ENCODE results near the gene CCDC28A. TPM values are rescaled to one million over a fixed set of nuclear protein-coding genes. Genes with fewer than 3 reads are reported as not detected.
A peak's percentile ranks its signal among the peaks of the same experiment; 100 is the strongest.

CCDC28A gene
- total RNA-seq (2014; rRNA removed; shearing (Covaris generic)) (11.0 and 13.5 TPM in 2 replicates), total RNA-seq (2022) (20.9 and 22.4 TPM in 2 replicates), Bru-seq, nascent RNA (percentile 64 among the genes with signal in this experiment), BruChase-seq, experiment 1, labeled RNA remaining after a 6-hour chase (percentile 68 among the genes with signal in this experiment), BruChase-seq, experiment 2, labeled RNA remaining after a 2-hour chase (percentile 64 among the genes with signal in this experiment)
- long read RNA-seq, transcript CCDC28A-202 (6 exons, 1,505 nt), result major isoform, 59 of 73 reads
- long read RNA-seq, partial matches to known transcripts, result 2 of 73 reads
- long read RNA-seq, other reads (novel, unspliced or antisense), result 12 of 73 reads

DNA sequence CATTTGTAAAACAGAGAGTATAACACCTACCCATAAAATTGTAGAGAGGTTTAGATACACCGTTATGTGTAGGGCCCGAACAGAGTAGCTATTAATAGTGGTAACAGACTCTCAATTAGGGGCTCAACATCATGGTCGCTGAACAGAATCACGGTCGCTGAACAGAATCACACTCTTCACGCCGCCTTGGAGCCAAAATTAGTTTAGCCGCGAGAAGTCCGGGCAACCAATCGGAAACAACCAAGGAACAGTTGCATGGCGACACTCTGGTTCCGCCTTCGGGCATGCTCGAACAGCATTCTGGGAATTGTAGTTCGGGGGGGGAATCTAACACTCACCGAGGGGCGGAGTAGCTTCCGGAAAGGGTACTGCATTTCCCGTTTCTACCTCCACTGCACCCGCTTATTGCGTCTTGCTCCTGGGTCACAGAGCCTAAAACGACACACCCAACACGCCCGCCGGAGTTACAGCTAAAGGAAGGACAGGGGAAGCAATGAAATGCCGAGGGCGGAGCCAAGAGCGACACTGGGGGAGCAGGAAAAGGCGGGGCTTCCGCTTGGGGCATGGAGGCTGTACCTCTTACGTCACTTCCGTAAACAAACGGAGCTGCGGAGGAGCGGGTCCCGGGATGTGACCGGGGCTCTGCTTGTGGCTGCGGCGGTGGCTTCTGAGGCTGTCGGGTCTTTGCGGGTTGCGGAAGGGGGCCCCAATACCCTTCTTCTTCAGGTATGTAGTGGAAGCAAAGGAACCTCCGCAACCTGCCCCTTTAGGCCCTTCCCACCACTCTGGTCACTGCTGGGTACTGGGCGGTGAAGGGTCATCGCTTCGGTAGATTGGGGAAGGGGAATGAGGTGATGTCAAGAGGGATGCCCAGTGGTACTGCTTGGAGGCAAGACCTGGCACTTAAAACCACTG is at the start of gene CCDC28A:
TSS of gene CCDC28A (plus strand) at position 593 of the 915 bp plus-strand sequence. CDS start 2,352 bp downstream, outside the sequence.
- no peak for TF ChIP-seq EZH2phosphoT487 (IDR thresholded peaks at IDR 0.05; ENCODE audit: borderline replicate concordance, low read depth, low read length)
- TF ChIP-seq, protein P1, sequence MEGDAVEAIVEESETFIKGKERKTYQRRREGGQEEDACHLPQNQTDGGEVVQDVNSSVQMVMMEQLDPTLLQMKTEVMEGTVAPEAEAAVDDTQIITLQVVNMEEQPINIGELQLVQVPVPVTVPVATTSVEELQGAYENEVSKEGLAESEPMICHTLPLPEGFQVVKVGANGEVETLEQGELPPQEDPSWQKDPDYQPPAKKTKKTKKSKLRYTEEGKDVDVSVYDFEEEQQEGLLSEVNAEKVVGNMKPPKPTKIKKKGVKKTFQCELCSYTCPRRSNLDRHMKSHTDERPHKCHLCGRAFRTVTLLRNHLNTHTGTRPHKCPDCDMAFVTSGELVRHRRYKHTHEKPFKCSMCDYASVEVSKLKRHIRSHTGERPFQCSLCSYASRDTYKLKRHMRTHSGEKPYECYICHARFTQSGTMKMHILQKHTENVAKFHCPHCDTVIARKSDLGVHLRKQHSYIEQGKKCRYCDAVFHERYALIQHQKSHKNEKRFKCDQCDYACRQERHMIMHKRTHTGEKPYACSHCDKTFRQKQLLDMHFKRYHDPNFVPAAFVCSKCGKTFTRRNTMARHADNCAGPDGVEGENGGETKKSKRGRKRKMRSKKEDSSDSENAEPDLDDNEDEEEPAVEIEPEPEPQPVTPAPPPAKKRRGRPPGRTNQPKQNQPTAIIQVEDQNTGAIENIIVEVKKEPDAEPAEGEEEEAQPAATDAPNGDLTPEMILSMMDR (conservative IDR thresholded peaks at IDR 0.05; ENCODE audit: low read length), result no peak
- H4K20me1 ChIP-seq (ENCODE audit: insufficient read depth, low read length), result no peaks in the 10 kb centered on the region
- peaks cover 18% of the 10 kb centered on the region; the same call in 1 of the 2 replicates for H3K79me2 ChIP-seq (ENCODE audit: insufficient read depth, low read depth, low read length)
- H3K4me3 ChIP-seq (ENCODE audit: low read depth, low read length, poor library complexity, severe bottlenecking), result peak within 1 kb of the TSS; percentile 99
- no peaks in the 10 kb centered on the region for H3K9me3 ChIP-seq (ENCODE audit: low read length)
- peak within 1 kb of the TSS; percentile 95 for H2AFZ ChIP-seq (ENCODE audit: low read length)
- ChIA-PET CTCF (ENCODE audit: unreplicated experiment) (interaction anchor here (1.1 kb wide), 1 partner anchor 183 kb away, joined by 3 read pairs; no protein-coding TSS in a partner anchor), POLR2A (interaction anchor here (0.6 to 1.6 kb wide), 9 partner anchors 9 to 1936 kb away, joined by 3 to 6 read pairs (median 3); no protein-coding TSS in a partner anchor)
- DNase-seq (ENCODE audit: low spot score), result peak; percentile 98
- no peaks in the 10 kb centered on the region for H3K36me3 ChIP-seq (ENCODE audit: insufficient read depth, low read length)
- intact Hi-C loops (cut with micrococcal nuclease; ENCODE audit: unreplicated experiment), result loop anchor here (1.0 to 10.0 kb wide), 3 partner anchors 255 to 1539 kb away; partner anchors contain the start of genes ABRACL and CITED2
- BruUV-seq (replicated peaks), result no TSS peak
- H3K4me1 ChIP-seq (ENCODE audit: insufficient read depth, low read length, poor library complexity, severe bottlenecking), result peaks cover 20% of the 10 kb centered on the region
- H3K4me2 ChIP-seq (ENCODE audit: low read length), result peak within 1 kb of the TSS; percentile 100
- peak within 1 kb of the TSS; percentile 83 for H3K27ac ChIP-seq (ENCODE audit: low read depth, low read length, poor library complexity, severe bottlenecking)
- H3K9me2 ChIP-seq (ENCODE audit: insufficient read depth, low read length), result no peaks in the 10 kb centered on the region

DNA sequence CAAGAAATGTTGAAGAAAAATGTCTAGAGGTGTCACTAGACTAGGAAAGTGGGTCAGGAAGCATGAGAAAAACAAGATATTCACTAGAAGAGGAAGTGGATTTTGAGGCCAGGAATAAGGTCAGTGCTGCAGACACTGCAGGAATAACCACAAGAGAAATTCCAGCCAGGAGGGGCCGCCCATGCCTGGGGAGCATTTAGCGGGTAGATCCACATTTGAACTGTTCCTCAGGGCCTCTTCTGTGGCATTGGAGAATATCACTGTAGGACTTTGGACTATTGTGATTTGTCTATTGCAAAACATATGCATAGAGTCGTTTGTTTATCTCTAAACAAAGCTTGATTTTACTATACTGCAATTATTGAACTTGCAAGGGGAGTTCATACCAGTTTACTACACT is 49.6 kb upstream of the CCDC28A start:
- Histone ChIP-seq H3K27ac (ENCODE audit: low read depth, low read length, poor library complexity, severe bottlenecking) (no peak overlapping the region), H3K4me2 (ENCODE audit: low read length) (no peak overlapping the region), H3K4me3 (ENCODE audit: low read depth, low read length, poor library complexity, severe bottlenecking) (no peak overlapping the region), H3K9me3 (ENCODE audit: low read length) (no peaks in the 10 kb centered on the region), H3K4me1 (ENCODE audit: insufficient read depth, low read length, poor library complexity, severe bottlenecking) (no peaks in the 10 kb centered on the region), H3K79me2 (ENCODE audit: insufficient read depth, low read depth, low read length) (no peaks in the 10 kb centered on the region), H3K9me2 (ENCODE audit: insufficient read depth, low read length) (no peaks in the 10 kb centered on the region), H2AFZ (ENCODE audit: low read length) (no peak overlapping the region), H4K20me1 (ENCODE audit: insufficient read depth, low read length) (0 out of 2 replicates have a peak, but pooled peaks cover under 1% of the 10 kb centered on the region), H3K36me3 (ENCODE audit: insufficient read depth, low read length) (no peaks in the 10 kb centered on the region)
- DNase-seq (ENCODE audit: low spot score), result no peak
- intact Hi-C loops (cut with micrococcal nuclease; ENCODE audit: unreplicated experiment), result no loop called here
- ChIA-PET POLR2A (no interaction called here), CTCF (ENCODE audit: unreplicated experiment) (no interaction called here)
- BruUV-seq (replicated peaks), result no TSS peak
- TF ChIP-seq, protein P1 (conservative IDR thresholded peaks at IDR 0.05; ENCODE audit: low read length), result no peak

All from OCI-LY7 (cell line).